Smooth muscle cell (in vitro differentiated cells): ENCODE results near the gene IL10RB. TPM values are rescaled to one million over a fixed set of nuclear protein-coding genes. Genes with fewer than 3 reads are reported as not detected.

ENCODE experiments used
- DNase-seq: peaks from one replicate; lab custom pipeline; 2025; ENCODE audit not compliant: unreplicated experiment; lab: John Stamatoyannopoulos, UW
- H2AFZ ChIP-seq: fragments of 200-600 bp; sonication (generic); 2 replicates; pipeline ENCODE4 v1.6.0; 2016; ENCODE audit warnings: antibody characterized with exemption, low read depth, mild to moderate bottlenecking
- H3F3A ChIP-seq: fragments of 200-600 bp; sonication (generic); 2 replicates; pipeline ENCODE4 v1.6.0; 2017; ENCODE audit warnings: antibody characterized with exemption, low read depth
- H3K27ac ChIP-seq: fragments of 200-600 bp; sonication (generic); 2 replicates; pipeline ENCODE4 v1.5.1; 2016; ENCODE audit warnings: low read depth, mild to moderate bottlenecking
- H3K27me3 ChIP-seq: fragments of 200-600 bp; sonication (generic); 2 replicates; pipeline ENCODE4 v1.6.1; 2016; ENCODE audit warnings: low read depth, mild to moderate bottlenecking
- H3K36me3 ChIP-seq: fragments of 200-600 bp; sonication (generic); 2 replicates; pipeline ENCODE4 v1.5.1; 2016; ENCODE audit warnings: low read depth
- H3K4me1 ChIP-seq: fragments of 200-600 bp; sonication (generic); 2 replicates; pipeline ENCODE4 v1.5.1; 2016; ENCODE audit warnings: low read depth
- H3K4me2 ChIP-seq: fragments of 200-600 bp; sonication (generic); 2 replicates; pipeline ENCODE4 v1.6.0; 2016; ENCODE audit warnings: mild to moderate bottlenecking
- H3K4me3 ChIP-seq: fragments of 200-600 bp; sonication (generic); 2 replicates; pipeline ENCODE4 v1.5.1; 2016; ENCODE audit warnings: mild to moderate bottlenecking
- H3K79me2 ChIP-seq: fragments of 200-600 bp; sonication (generic); 2 replicates; pipeline ENCODE4 v1.6.0; 2016; ENCODE audit warnings: low read depth, mild to moderate bottlenecking
- H3K9ac ChIP-seq: fragments of 200-600 bp; sonication (generic); 2 replicates; pipeline ENCODE4 v1.6.0; 2016; ENCODE audit warnings: low read depth
- H3K9me3 ChIP-seq: fragments of 200-600 bp; sonication (generic); replicated peaks from 2 replicates; pipeline ENCODE4 v1.5.1; 2016; ENCODE audit warnings: low read depth
- H4K20me1 ChIP-seq: fragments of 200-600 bp; sonication (generic); 2 replicates; pipeline ENCODE4 v1.6.0; 2016; ENCODE audit warnings: low read depth
- CTCF ChIP-seq: fragments of 200-600 bp; sonication (generic); IDR thresholded peaks from 2 replicates; pipeline ENCODE4 v1.5.1; 2017; ENCODE audit warnings: borderline replicate concordance, mild to moderate bottlenecking, antibody characterized with exemption; ENCODE audit not compliant: insufficient read depth, poor library complexity, severe bottlenecking
- WGBS: methylation state at CpG from one replicate; pipeline ENCODE4 v1.1.7; 2016; ENCODE audit warnings: low lambda C conversion rate; 5-methylcytosine and 5-hydroxymethylcytosine counted together
- polyA plus RNA-seq: library from polyadenylated mRNA; unstranded; fragments of >200 nt; fragmentation: Nextera tagmentation; extraction: Ambion mirVana; gene quantifications from 2 replicates; pipeline ENCODE4 v1.2.1, GENCODE V29; 2016
- total RNA-seq: library from RNA; depleted of rRNA; stranded (reverse); fragments of >200 nt; gene quantifications from 2 replicates; pipeline ENCODE4 v1.2.3, GENCODE V29; 2014

The IL10RB gene
- total and polyA plus RNA-seq, 2 experiments from 2014 or later = 34.4 to 40.2 TPM

DNA sequence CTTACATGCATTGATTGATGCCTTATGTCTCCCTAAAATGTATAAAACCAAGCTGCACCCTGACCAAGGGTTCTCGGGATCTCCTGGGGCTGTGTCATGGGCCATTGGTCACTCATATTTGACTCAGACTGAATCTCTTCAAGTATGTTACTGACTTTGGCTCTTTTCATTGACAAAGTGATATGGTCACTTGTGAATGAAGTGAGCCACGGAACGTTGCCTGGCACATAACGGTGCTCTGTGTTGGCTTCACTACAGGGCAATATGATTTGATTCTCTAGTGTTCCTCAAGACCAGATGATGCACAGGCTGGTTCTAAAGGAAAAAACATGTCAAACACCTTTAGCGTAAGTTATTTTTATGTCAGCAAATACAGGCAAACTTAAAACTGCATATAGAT, 11.4 kb upstream of the IL10RB start:
- no peaks in the 10 kb centered on the region for H3K79me2 ChIP-seq
- H3K4me1 ChIP-seq = no peaks in the 10 kb centered on the region
- H3K9ac ChIP-seq = no peak overlapping the region
- H4K20me1 ChIP-seq = no peaks in the 10 kb centered on the region
- H2AFZ ChIP-seq = no peak overlapping the region
- H3K27ac ChIP-seq = no peak overlapping the region
- H3K36me3 ChIP-seq = peaks cover 27% of the 10 kb centered on the region
- no peaks in the 10 kb centered on the region for H3K9me3 ChIP-seq
- 99% methylated on average over 5 of the region's 5 CpGs for WGBS
- no peaks in the 10 kb centered on the region for H3K27me3 ChIP-seq
- no peak for DNase-seq
- no peak for TF ChIP-seq CTCF
- H3F3A ChIP-seq = no peaks in the 10 kb centered on the region
- H3K4me3 ChIP-seq = no peak overlapping the region
- H3K4me2 ChIP-seq = no peak overlapping the region

DNA sequence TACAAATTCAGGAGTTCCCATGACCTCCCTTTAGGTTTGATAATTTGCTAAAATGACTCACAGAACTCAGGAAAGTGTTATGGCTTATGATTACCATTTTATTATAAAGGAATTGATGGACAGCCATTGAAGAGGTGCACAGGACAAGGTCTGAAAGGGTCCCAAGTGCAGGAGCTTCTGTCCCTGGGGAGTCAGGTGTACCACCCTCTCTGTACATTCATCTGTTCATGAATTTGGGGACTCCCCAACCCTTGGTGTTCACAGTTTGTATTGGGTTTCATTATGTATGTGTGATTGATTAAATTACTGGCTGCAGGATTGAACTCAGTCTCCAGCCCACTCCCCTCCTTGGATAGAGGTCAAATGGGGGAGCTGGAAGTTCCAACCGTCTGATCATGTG, 10.8 kb upstream of the IL10RB start:
- Histone ChIP-seq H3K36me3 (peaks cover 23% of the 10 kb centered on the region), H3K4me2 (no peak overlapping the region), H3K9ac (no peak overlapping the region), H3K79me2 (no peaks in the 10 kb centered on the region), H3K9me3 (no peaks in the 10 kb centered on the region), H2AFZ (no peak overlapping the region), H3F3A (no peaks in the 10 kb centered on the region), H3K4me1 (no peaks in the 10 kb centered on the region), H3K27ac (no peak overlapping the region), H4K20me1 (no peaks in the 10 kb centered on the region), H3K27me3 (no peaks in the 10 kb centered on the region), H3K4me3 (no peak overlapping the region)
- no peak for TF ChIP-seq CTCF
- no peak for DNase-seq
- WGBS = 97% methylated on average over 1 of the region's 1 CpG

DNA sequence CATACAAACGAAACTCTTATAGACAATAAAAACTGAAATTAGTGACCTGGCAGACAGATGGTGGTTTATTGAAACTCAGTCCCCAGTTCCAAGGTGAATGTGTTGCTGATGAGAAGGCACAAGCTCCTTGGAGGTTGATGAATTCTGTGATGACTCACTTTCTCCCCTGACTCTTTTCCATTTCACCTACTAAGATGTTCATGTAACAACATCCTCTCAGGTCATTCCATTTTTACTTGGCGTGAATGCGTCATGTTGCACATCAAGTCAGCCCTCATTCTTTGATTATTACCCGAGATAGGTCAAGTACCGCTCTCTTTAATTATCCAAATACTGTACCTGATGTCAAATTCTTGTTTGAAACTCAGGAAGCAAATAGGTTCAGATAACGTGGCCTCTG, 10.1 kb upstream of the IL10RB start:
- Histone ChIP-seq H3K4me3 (no peak overlapping the region), H3K79me2 (no peaks in the 10 kb centered on the region), H3K9me3 (no peaks in the 10 kb centered on the region), H3K4me2 (no peak overlapping the region), H3F3A (no peaks in the 10 kb centered on the region), H3K27me3 (no peaks in the 10 kb centered on the region), H3K36me3 (peaks cover 23% of the 10 kb centered on the region), H3K4me1 (no peaks in the 10 kb centered on the region), H3K27ac (no peak overlapping the region), H3K9ac (no peak overlapping the region), H4K20me1 (no peaks in the 10 kb centered on the region), H2AFZ (no peak overlapping the region)
- no peak for DNase-seq
- no peak for TF ChIP-seq CTCF
- WGBS = 79% methylated on average over 6 of the region's 6 CpGs

DNA sequence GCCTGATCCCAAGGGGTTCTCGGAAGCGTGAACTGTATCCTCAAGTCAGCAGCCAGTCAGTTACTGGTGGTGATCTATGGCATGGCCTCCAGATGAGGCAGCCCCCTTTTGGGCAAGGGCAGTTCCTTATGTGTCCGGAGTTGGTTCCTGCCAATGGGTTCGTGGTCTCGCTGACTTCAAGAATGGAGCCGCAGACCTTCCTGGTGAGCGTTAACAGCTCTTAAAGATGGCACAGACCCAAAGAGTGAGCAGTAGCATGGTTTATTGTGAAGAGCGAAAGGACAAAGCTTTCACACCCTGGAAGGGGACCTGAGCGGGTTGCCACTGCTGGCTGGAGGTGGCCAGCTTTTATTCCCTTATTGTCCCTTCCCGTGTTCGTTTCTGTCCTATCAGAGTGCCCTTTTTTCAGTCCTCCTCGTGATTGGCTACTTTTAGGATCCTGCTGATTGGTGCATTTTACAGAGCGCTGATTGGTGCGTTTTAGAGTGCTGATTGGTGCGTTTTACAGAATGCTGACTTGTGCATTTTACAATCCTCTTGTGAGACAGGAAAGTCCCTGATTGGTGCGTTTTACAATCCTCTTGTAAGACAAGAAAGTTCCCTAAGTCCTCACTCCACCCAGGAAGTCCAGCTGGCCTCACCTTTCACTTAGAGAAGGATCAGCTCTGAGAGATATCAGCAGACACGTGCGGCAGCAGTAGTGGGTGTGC, 8.9 kb upstream of the IL10RB start:
- H3K4me2 ChIP-seq = no peak overlapping the region
- WGBS = 98% methylated on average over 18 of the region's 18 CpGs
- no peak overlapping the region for H2AFZ ChIP-seq
- H3K27ac ChIP-seq = no peak overlapping the region
- no peaks in the 10 kb centered on the region for H3K9me3 ChIP-seq
- no peaks in the 10 kb centered on the region for H3K4me1 ChIP-seq
- no peaks in the 10 kb centered on the region for H3F3A ChIP-seq
- no peaks in the 10 kb centered on the region for H3K27me3 ChIP-seq
- no peaks in the 10 kb centered on the region for H4K20me1 ChIP-seq
- no peak overlapping the region for H3K4me3 ChIP-seq
- H3K36me3 ChIP-seq = peaks cover 16% of the 10 kb centered on the region
- no peak overlapping the region for H3K9ac ChIP-seq
- no peak for DNase-seq
- no peak for TF ChIP-seq CTCF
- H3K79me2 ChIP-seq = no peaks in the 10 kb centered on the region
